EL (cell line): ENCODE measurements around the gene FAM3C.

Source experiments
- DNase-seq: peaks from one replicate; pipeline ENCODE4 v3.0.0-alpha.2; 2016

Gene FAM3C

GRCh38 chr7:121376979-121377378 lies 19.1 kb downstream of the FAM3C start:
- no peak for DNase-seq

GRCh38 chr7:121373177-121373576 lies 22.9 kb downstream of the FAM3C start:
- no peak for DNase-seq

- DNase-seq = no peak
These were observed 23.6 kb downstream of the FAM3C start for GRCh38 chr7:121372376-121373010.

- DNase-seq = no peak
These were observed 24.2 kb downstream of the FAM3C start for GRCh38 chr7:121371883-121372282.

- DNase-seq = no peak
These were observed 24.7 kb downstream of the FAM3C start for GRCh38 chr7:121371367-121371766.

- peak; percentile 43 for DNase-seq
These were observed 26.6 kb downstream of the FAM3C start for GRCh38 chr7:121369462-121369861.

GRCh38 chr7:121366852-121367431 lies 29.2 kb downstream of the FAM3C start:
- peak; percentile 29 for DNase-seq

- no peak for DNase-seq
These were observed 35.5 kb downstream of the FAM3C start for GRCh38 chr7:121360564-121360963.

GRCh38 chr7:121355574-121355973 lies 40.5 kb downstream of the FAM3C start:
- DNase-seq = no peak

GRCh38 chr7:121352323-121352722 lies 43.8 kb downstream of the FAM3C start:
- DNase-seq = no peak

- no peak for DNase-seq
These were observed 44.4 kb downstream of the FAM3C start for GRCh38 chr7:121351682-121352081.

GRCh38 chr7:121344497-121344896 lies 51.6 kb downstream of the FAM3C start:
- DNase-seq = no peak

GRCh38 chr7:121344093-121344492 lies 52.0 kb downstream of the FAM3C start:
- DNase-seq = no peak

GRCh38 chr7:121343302-121343701 lies 52.8 kb downstream of the FAM3C start:
- DNase-seq = no peak

GRCh38 chr7:121342631-121343030 lies 53.5 kb downstream of the FAM3C start:
- no peak for DNase-seq

GRCh38 chr7:121341933-121342332 lies 54.2 kb downstream of the FAM3C start:
- DNase-seq = peak; percentile 6

GRCh38 chr7:121339082-121339481 lies 57.0 kb downstream of the FAM3C start:
- no peak for DNase-seq

GRCh38 chr7:121337398-121337797 lies 58.7 kb downstream of the FAM3C start:
- DNase-seq = no peak

- DNase-seq = peak; percentile 13
These were observed 59.5 kb downstream of the FAM3C start for GRCh38 chr7:121336579-121336978.

- peak; percentile 33 for DNase-seq
These were observed 61.0 kb downstream of the FAM3C start for GRCh38 chr7:121334875-121335648.

GRCh38 chr7:121334376-121334775 lies 61.7 kb downstream of the FAM3C start:
- DNase-seq = no peak

- no peak for DNase-seq
These were observed 64.5 kb downstream of the FAM3C start for GRCh38 chr7:121331574-121331973.

- no peak for DNase-seq
These were observed 65.1 kb downstream of the FAM3C start for GRCh38 chr7:121331048-121331447.
